ENCODE data around the gene NKAIN2. TPM values are rescaled to one million over a fixed set of nuclear protein-coding genes. Genes with fewer than 3 reads are reported as not detected.

NKAIN2 gene
- total and polyA plus RNA-seq, 2 donors (not counting 3 experiments of a cell fraction or from before 2014, with no cell fraction given), result 0.03 TPM; not detected in 1

- Histone ChIP-seq H3K36me3 (ENCODE audit: control insufficient read depth in 2 of 2, extremely low read depth in 1 of 2, insufficient read depth in 2 of 2, low read length in 2 of 2) (no peaks in the 10 kb centered on the region), H3K9me3 (replicated peaks; ENCODE audit: control insufficient read depth, insufficient read depth, low read length) (no peaks in the 10 kb centered on the region), H2AFZ (ENCODE audit: low read depth, low read length) (no peak overlapping the region), H3K9me1 (replicated peaks; ENCODE audit: control insufficient read depth, extremely low read depth, insufficient read depth, low read length) (no peaks in the 10 kb centered on the region), H3K79me2 (ENCODE audit: control insufficient read depth, insufficient read depth, low read length) (no peaks in the 10 kb centered on the region), H3K4me1 (ENCODE audit: control insufficient read depth, extremely low read depth, insufficient read depth, low read length) (no peaks in the 10 kb centered on the region), H3K4me3 (replicated peaks in 1 of 3; ENCODE audit: insufficient read depth in 1 of 3, low read depth in 1 of 3, low read length in 3 of 3) (no peak overlapping the region), H3K27ac (ENCODE audit: insufficient read depth, low read depth, low read length) (no peak overlapping the region), H3K27me3 (ENCODE audit: control insufficient read depth in 2 of 2, insufficient read depth in 2 of 2, low read length in 2 of 2) (no peaks in the 10 kb centered on the region), H3K9ac (replicated peaks; ENCODE audit: extremely low read depth, insufficient read depth, low read length) (no peak overlapping the region), H3K4me2 (ENCODE audit: insufficient read depth, low read length) (no peak overlapping the region), H4K20me1 (replicated peaks; ENCODE audit: control insufficient read depth, extremely low read depth, insufficient read depth, low read length) (no peaks in the 10 kb centered on the region)
- DNase-seq (ENCODE audit: low read depth, low spot score) (no peak), FAIRE-seq (no peak)
- intact Hi-C loops (cut with micrococcal nuclease) (no loop called here), dilution Hi-C loops (cut with MboI; ENCODE audit: extremely low pct_ligation_motif_present, low sequenced_read_pairs) (no loop called here)
- CTCF ChIA-PET, result interaction anchor here (1.4 kb wide), 1 partner anchor 65 kb away, joined by 3 read pairs; no protein-coding TSS in a partner anchor
- no peak for TF ChIP-seq FOS (IDR thresholded peaks at IDR 0.05; ENCODE audit: borderline replicate concordance, insufficient read depth, low read length)
- no peak for TF ChIP-seq GATA2 (IDR thresholded peaks at IDR 0.05; ENCODE audit: insufficient read depth, insufficient read length, low read depth, low read length)
- no peak for TF ChIP-seq JUN (IDR thresholded peaks at IDR 0.05; ENCODE audit: borderline replicate concordance, insufficient read depth, insufficient read length, low read depth)
- no peak for TF ChIP-seq POLR2AphosphoS5 (IDR thresholded peaks at IDR 0.05; ENCODE audit: insufficient read depth, low read depth, low read length)
- TF ChIP-seq CTCF (IDR thresholded peaks at IDR 0.05; ENCODE audit: extremely low read depth in 1 of 2, insufficient read depth in 1 of 2, low read depth in 1 of 2, low read length in 2 of 2), result no peak
- TF ChIP-seq POLR2A (IDR thresholded peaks at IDR 0.05; ENCODE audit: low read depth, low read length), result no peak
- no peak for TF ChIP-seq EZH2 (IDR thresholded peaks at IDR 0.05; ENCODE audit: borderline replicate concordance, low read depth, low read length, severe bottlenecking)
- TF ChIP-seq MAX (IDR thresholded peaks at IDR 0.05; ENCODE audit: insufficient read depth, insufficient read length), result no peak
- no peak for TF ChIP-seq MYC (IDR thresholded peaks at IDR 0.05; ENCODE audit: low read depth, low read length)
- POLR2A ChIA-PET, result no interaction called here
- BruUV-seq (replicated peaks), result no TSS peak
Observed at GRCh38 chr6:124310139-124310538, 506.5 kb downstream of the NKAIN2 start.
